GM21515 (cell line): ENCODE measurements around the gene UQCRC2.
A peak's percentile ranks its signal among the peaks of the same experiment; 100 is the strongest.
"Not testable (repeated sequence)": the region's sequence is repeated elsewhere in the genome, so short reads cannot be mapped to it uniquely, and the experiment has no call there.

ENCODE experiments used
- ATAC-seq: cut with Tn5 transposase; IDR thresholded peaks from one replicate; pipeline ENCODE4 v1.9.1; 2021; ENCODE audit not compliant: unreplicated experiment

The UQCRC2 gene

DNA sequence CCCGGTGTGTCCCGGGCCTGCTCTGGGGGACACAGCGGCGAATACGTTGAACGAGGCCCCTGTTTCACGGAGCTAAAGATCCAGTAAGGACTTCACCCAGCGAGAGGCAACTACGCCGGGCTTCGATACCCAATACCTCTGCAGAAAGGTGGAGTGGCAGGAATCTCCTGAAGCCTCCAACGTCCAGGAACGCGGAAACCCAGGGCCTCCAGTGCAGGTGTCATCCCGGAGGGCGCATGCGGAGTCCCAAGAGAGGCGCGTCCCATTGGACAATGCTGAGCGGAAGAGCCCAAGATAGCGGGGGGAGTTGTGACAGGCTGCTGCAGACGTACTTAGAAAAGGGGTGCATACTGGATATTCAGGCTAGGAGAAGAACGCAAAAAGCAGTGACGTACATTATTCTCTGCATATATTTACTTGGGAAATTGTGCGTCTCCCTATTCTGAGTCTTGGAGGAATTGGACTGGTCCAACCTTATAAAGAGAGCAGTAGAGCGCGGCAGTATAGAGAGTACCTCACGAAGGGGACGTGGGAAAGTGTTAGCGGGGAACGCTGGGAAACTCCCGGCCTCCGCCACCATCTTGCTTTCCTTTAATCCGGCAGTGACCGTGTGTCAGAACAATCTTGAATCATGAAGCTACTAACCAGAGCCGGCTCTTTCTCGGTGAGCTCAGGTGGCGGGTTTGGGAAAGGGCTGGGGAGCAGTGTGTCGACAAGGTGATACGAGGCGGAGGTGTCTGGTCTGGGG is at the start of gene UQCRC2:
Gene UQCRC2 (plus strand): TSS at position 569 of the 748 bp plus-strand sequence. CDS start 63 bp downstream, at position 632.
- peak; percentile 90 for ATAC-seq

GRCh38 chr16:21932650-21933049 is 20.5 kb upstream of the UQCRC2 start:
- ATAC-seq: not testable (repeated sequence)

DNA sequence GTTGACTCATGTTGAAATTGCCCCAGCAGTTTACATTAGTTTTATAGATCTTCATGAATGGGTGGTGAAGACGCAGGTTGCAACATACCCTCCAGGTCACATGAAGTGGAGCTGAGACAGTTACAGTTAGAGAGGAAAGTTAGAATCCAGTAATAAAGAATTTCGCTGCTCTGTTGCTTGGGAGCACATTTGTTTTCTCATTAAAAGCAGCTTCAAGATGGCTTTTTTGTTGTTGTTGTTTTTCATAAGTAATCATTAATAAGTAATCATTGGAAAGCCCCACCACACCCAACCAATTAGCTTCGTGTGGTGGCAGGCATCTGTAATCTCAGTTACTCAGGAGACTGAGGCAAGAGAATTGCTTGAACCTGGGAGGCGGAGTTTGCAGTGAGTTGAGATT is 19.8 kb upstream of the UQCRC2 start:
- not testable (repeated sequence) for ATAC-seq

GRCh38 chr16:21933790-21934189 is 19.4 kb upstream of the UQCRC2 start:
- ATAC-seq: not testable (repeated sequence)

GRCh38 chr16:21936216-21936615 is 16.9 kb upstream of the UQCRC2 start:
- ATAC-seq: not testable (repeated sequence)

DNA sequence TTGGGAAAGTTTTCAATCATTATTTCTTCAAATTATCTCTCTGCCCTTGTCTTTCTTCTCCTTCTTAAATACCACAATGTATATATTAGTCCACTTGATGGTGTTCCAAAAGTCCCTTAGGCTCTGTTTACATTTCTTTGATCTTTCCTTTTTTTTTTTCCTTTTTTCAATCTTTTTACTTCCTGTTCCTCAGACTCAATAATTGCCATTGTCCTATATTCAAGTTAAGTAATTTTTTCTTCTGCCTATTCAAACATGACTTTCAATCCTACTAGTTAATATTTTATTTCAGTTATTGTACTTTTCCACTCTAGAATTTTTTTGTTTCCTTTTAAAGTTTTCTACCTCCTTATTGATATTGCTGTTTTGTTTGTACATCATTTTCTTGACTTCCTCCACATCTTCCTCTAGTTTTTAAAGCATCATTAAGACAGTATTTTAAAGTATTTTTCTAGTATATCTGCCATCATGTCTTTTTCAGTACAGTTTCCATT is 15.8 kb upstream of the UQCRC2 start:
- no peak for ATAC-seq

- ATAC-seq: no peak
Observed at GRCh38 chr16:21940570-21940969, 12.6 kb upstream of the UQCRC2 start.

DNA sequence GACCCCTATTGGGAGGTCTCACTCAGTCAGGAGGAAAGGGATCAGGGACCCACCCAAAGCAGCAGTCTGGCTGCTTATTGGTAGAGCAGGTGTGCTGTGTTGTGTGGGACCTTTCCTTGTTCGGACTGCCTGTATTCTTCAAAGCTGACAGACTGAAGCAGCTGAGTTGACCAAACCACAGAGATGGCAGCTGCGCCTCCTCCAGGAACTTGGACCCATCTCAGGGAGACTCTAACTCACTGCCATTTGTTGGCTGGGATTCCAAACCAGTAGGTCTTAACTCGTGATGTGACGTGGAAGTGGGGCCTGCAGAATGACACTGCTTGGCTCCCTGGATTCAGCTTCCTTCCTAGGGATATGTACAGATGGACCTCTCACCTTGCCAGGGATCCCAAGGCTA is 9.6 kb upstream of the UQCRC2 start:
- ATAC-seq: no peak

DNA sequence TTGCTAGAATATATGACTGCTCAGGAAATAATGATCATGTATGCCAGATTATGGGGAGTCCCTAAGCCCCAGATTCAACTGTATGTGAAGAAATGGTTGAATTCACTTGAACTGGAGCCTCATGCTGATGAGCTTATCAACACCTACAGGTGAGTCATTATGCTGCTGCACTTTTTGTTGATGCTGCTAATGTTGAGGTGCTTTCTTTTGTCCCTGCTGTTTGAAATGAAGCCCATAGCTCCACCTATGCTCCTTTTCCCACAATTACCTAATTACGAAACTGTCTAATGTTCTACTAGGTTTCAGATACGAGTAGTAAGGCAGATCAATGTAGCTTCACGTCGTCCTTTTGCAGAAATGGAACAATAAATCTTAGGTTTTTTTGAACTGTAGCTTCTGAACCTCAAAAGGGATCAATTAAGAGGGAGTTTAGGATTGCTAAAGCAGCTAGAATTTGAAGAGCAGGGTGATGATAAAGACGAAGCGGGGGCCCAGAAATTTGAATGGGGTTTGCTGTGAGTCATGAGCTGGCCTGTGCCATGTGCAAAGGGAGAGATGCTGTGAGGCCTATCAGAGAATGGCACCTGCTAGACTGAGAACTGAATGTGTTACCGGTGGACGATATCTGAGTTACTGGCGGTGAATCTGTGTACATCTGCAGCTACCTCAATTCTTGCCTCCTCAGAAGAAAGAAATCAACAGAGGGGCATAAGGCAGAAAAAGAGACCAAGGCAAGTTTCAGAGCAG is 6.1 kb upstream of the UQCRC2 start:
- ATAC-seq: no peak

DNA sequence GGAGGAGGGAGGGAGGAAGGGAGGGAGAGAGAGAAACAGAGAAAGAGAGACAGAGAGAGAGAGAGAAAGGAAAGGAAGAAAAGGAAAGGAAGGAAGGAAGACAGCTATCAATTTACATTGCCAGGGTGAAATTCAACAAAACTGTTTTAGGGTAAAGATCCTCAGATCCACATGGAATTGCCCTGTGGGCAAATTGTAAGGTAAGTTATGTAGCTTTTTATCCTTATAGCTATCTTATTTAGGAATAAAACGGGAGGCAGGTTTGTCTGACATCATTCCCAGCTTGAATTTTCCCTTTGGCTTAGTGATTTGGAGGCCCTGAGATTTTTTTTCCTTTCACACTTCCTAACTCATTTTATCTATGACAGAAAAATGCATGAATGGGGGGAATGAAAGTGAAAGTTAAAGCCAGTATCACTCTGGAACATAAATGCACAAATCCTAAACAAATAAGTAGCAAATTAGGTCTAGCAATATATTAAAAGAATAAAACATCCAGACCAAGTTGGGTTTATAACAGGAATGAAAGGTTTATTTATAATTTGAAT is 3.4 kb upstream of the UQCRC2 start:
- no peak for ATAC-seq

GRCh38 chr16:21950782-21951521 is 2.2 kb upstream of the UQCRC2 start:
- ATAC-seq: no peak

DNA sequence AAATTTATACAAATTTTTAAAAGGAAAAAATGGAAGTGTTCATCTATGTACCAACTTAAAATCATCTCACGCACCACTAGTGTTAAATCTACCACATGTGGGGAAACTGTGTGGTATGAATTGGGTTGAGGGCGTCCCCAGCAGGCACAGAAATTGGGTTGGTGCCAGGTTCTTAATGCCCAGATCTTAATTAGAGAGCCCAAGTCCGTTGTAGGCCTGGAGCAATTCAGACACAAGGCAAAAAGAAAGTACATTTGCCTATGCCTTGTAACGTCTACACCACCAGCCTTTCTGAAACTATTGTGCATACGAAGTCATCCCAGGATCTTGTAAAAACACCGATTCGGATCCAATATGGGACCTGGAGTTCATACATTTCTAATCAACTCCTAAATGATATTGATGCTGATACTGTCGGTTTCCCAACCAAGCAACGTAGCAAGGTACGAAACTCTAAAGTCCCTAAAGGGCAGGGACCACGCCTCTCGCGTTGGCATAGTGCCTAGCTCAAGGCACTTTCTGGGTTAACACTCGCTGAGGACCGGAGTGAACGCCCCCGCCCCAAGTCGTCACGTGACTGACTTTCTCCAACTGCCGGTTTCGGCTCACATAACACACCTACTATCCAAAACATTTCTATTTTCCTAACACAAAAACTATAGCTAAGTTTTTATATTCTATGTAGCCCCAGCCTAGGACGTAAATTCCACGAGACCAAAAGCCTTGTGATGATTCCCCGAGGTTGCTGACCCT is 945 bp upstream of the UQCRC2 start:
- peak; percentile 33 for ATAC-seq

DNA sequence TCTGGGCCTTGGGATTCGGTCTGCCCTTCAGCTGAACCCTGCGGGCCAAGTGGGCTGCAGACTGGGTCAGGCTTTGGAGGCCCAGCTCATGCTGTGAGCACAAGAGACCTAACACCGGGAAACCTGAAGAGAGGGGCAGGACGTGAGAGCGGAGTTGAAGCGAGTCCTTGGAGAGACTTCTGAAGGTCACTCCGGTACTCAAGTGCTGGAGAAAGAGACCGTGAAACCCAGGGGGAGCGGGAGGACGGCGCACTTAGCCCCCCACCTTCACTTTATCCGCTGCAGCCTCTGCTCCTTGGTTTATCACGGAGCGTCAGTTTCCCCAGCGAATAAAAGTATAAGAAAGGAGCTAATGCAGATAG is 361 bp downstream of the UQCRC2 start:
- peak; percentile 16 for ATAC-seq

- ATAC-seq: no peak
Observed at GRCh38 chr16:21957714-21958346, 4.7 kb downstream of the UQCRC2 start.

- ATAC-seq: no peak
Observed at GRCh38 chr16:21959050-21959449, 5.9 kb downstream of the UQCRC2 start.

GRCh38 chr16:21962475-21962874 is 9.3 kb downstream of the UQCRC2 start:
- no peak for ATAC-seq

DNA sequence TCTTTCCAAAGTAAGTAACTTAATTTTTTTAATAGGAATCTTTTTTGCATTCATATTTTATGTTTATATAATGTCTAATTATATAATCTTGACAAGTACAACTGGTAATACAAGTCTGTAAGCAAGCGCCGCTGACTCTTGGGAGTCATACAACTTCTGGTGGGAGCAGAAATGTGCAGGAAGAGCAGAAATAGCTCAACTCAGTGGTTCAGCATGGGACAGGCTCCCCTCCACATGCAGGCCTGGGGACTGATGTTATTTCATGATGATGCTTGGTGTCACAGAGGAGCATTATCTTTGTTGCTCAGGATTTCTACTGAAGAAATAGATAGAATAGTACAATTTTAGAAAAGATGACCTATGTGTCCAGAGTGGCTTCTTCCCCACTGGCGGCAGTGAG is 10.7 kb downstream of the UQCRC2 start:
- ATAC-seq: no peak

DNA sequence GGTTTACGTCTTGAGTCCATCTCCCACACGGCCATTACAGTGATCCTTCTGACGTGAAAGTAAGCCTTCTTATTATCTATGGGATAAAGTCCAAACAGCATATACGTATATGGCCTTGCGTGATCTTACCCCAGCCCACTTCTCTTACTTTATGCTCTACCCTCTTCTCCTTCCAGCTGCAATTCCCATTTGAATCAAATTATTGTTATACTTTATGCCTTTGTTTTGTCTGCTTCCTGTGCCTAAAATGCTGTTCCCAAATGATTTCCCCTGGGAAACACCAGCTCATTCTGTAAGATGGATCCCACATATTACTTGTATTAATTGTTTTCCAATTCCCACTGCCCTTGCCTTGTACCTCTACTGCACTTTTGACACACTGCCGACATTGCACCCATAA is 11.2 kb downstream of the UQCRC2 start:
- no peak for ATAC-seq

- no peak for ATAC-seq
Observed at GRCh38 chr16:21971856-21972255, 18.7 kb downstream of the UQCRC2 start.

GRCh38 chr16:21973945-21974344 is 20.8 kb downstream of the UQCRC2 start:
- no peak for ATAC-seq
